ENCODE results near the gene MPP7. TPM values are rescaled to one million over a fixed set of nuclear protein-coding genes. Genes with fewer than 3 reads are reported as not detected.

MPP7 gene
- total RNA-seq, 1 donor from 2014 or later: 19.0 TPM

DNA sequence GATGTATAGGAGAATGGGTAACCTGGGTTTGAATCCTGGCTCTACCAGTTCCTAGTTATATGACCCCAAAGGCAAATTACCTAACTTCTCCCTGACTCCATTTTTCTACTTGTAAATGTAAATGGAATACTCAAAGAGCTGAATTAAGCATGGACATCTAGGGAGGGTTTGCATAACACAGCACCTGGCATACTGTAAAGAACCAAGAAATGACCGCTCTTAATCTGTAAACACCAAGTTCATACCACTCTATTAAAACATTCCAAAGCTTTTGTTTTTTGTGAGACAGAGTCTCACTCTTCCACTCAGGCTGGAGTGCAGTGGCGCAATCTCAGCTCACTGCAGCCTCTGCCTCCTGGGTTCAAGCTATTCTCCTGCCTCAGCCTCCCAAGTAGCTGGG lies 19.6 kb downstream of the MPP7 start:
- no peaks in the 10 kb centered on the region for H3K27me3 Mint-ChIP-seq (ENCODE audit: unreplicated experiment)
- H3K4me3 Mint-ChIP-seq (ENCODE audit: unreplicated experiment): peak overlapping the region; percentile 6

DNA sequence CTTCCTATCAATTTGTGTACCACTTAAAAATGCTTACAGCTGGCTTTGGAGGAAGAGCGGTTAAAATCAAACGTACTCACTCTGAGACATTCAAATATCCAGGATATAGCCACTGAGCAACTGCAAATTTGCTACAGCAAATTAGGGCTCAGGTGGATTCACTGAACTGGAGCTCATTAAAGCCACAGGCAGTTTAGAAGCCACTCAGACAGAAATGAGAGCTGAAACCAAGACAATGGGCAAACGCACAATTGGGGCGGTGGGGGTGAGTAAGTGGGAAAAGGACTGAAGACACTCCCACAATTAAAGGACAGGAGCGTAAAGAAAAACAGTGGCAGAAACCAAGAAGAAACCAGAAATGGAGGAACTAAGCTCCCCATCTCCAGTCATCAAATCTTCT lies 20.5 kb downstream of the MPP7 start:
- H3K36me3 Mint-ChIP-seq (ENCODE audit: unreplicated experiment): no peaks in the 10 kb centered on the region
- H3K9me3 Mint-ChIP-seq (ENCODE audit: unreplicated experiment): no peaks in the 10 kb centered on the region
- peaks cover 46% of the 10 kb centered on the region for H3K4me1 Mint-ChIP-seq (ENCODE audit: low read depth, unreplicated experiment)
- peak overlapping the region; percentile 57 for H3K4me3 Mint-ChIP-seq (ENCODE audit: unreplicated experiment)
- H3K27me3 Mint-ChIP-seq (ENCODE audit: unreplicated experiment): no peaks in the 10 kb centered on the region
- H3K27ac Mint-ChIP-seq (ENCODE audit: unreplicated experiment): peak overlapping the region; percentile 83
- TF ChIP-seq, protein P1, sequence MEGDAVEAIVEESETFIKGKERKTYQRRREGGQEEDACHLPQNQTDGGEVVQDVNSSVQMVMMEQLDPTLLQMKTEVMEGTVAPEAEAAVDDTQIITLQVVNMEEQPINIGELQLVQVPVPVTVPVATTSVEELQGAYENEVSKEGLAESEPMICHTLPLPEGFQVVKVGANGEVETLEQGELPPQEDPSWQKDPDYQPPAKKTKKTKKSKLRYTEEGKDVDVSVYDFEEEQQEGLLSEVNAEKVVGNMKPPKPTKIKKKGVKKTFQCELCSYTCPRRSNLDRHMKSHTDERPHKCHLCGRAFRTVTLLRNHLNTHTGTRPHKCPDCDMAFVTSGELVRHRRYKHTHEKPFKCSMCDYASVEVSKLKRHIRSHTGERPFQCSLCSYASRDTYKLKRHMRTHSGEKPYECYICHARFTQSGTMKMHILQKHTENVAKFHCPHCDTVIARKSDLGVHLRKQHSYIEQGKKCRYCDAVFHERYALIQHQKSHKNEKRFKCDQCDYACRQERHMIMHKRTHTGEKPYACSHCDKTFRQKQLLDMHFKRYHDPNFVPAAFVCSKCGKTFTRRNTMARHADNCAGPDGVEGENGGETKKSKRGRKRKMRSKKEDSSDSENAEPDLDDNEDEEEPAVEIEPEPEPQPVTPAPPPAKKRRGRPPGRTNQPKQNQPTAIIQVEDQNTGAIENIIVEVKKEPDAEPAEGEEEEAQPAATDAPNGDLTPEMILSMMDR (IDR thresholded peaks at IDR 0.05; ENCODE audit: partially characterized antibody, unreplicated experiment): no peak
- DNase-seq: no peak

More for the DNA sequence above, 19.6 kb downstream of the MPP7 start:
- Mint-ChIP-seq H3K9me3 (ENCODE audit: unreplicated experiment) (no peaks in the 10 kb centered on the region), H3K36me3 (ENCODE audit: unreplicated experiment) (no peaks in the 10 kb centered on the region), H3K27ac (ENCODE audit: unreplicated experiment) (no peak overlapping the region), H3K4me1 (ENCODE audit: low read depth, unreplicated experiment) (peaks cover 44% of the 10 kb centered on the region)
- DNase-seq: no peak
- TF ChIP-seq, protein P1 (IDR thresholded peaks at IDR 0.05; ENCODE audit: partially characterized antibody, unreplicated experiment): no peak

DNA sequence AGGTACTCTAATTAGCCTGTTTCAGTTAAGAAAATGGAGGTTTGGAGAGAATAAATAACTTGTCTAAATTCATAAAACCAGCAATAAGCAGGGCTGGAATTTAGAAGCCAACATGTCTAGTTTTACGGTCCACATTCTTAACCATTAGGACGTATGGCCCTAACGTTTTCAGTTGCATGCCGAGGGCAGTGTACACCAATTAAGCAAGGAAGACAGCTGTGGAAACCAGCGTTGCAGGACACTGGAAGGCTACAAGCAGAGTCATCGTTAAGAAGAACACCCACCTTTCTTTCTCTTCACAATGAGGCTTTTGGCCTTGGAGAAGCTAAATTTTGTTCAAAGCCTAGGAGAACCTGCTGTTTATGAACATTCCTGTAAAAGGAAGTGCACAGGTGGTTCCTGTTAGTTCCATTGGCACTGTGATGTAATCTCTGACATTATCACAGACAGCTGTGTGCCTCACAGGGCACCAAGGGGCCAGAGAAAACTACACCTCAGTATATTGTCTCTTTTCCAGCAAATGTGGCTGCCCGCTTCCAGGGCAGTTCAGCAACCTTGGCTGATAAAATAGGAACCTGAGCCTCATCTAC lies 21.0 kb downstream of the MPP7 start:
- Mint-ChIP-seq H3K4me3 (ENCODE audit: unreplicated experiment) (peak overlapping the region; percentile 57), H3K27me3 (ENCODE audit: unreplicated experiment) (no peaks in the 10 kb centered on the region), H3K27ac (ENCODE audit: unreplicated experiment) (peak overlapping the region; percentile 83), H3K36me3 (ENCODE audit: unreplicated experiment) (no peaks in the 10 kb centered on the region), H3K9me3 (ENCODE audit: unreplicated experiment) (no peaks in the 10 kb centered on the region), H3K4me1 (ENCODE audit: low read depth, unreplicated experiment) (peaks cover 43% of the 10 kb centered on the region)
- DNase-seq: no peak
- TF ChIP-seq, protein P1 (IDR thresholded peaks at IDR 0.05; ENCODE audit: partially characterized antibody, unreplicated experiment): no peak

DNA sequence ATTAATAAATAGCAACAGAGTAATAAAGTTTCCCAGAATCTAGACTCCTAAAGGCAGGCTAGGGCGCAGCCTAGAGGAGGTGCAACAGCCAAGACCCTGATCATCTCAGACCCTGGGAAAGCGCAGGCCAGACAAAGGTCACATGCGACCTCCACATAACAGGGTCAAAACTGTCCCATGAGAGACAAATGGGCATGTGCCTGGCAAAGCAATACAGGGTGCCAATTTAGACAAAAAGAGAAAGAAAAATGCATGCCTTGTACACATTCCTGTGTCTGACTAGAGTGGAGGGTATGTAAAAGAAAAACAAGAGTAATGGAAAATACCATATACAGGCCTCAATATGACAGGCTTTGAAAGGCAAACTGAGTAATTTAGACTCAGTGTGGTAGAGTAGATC lies 22.2 kb downstream of the MPP7 start:
- TF ChIP-seq, protein P1 (IDR thresholded peaks at IDR 0.05; ENCODE audit: partially characterized antibody, unreplicated experiment): no peak
- H3K27ac Mint-ChIP-seq (ENCODE audit: unreplicated experiment): no peak overlapping the region
- H3K4me3 Mint-ChIP-seq (ENCODE audit: unreplicated experiment): no peak overlapping the region
- no peaks in the 10 kb centered on the region for H3K27me3 Mint-ChIP-seq (ENCODE audit: unreplicated experiment)
- no peaks in the 10 kb centered on the region for H3K36me3 Mint-ChIP-seq (ENCODE audit: unreplicated experiment)
- H3K9me3 Mint-ChIP-seq (ENCODE audit: unreplicated experiment): no peaks in the 10 kb centered on the region
- no peak for DNase-seq
- peaks cover 42% of the 10 kb centered on the region for H3K4me1 Mint-ChIP-seq (ENCODE audit: low read depth, unreplicated experiment)

DNA sequence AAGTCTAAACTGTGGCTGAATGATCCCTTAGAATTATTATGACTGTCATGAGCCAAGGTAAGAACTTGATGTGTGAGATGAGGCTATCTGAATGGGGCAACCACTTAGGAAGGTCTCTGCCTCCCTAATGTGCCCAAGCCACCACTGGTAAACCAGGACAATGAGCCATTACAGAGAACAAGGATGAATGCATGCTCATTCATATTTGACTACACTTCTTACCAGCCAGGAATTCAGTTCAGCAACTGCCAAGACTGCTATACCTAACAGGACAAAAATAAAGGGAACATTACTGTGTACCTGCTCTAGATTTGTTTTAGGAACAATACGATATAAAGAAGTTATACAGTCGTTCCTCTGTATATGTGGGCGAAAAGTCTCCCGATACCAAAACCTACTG lies 23.0 kb downstream of the MPP7 start:
- H3K36me3 Mint-ChIP-seq (ENCODE audit: unreplicated experiment): no peaks in the 10 kb centered on the region
- TF ChIP-seq, protein P1 (IDR thresholded peaks at IDR 0.05; ENCODE audit: partially characterized antibody, unreplicated experiment): no peak
- DNase-seq: no peak

More for the DNA sequence above, 23.0 kb downstream of the MPP7 start:
- no peaks in the 10 kb centered on the region for H3K27me3 Mint-ChIP-seq (ENCODE audit: unreplicated experiment)
- peaks cover 42% of the 10 kb centered on the region for H3K4me1 Mint-ChIP-seq (ENCODE audit: low read depth, unreplicated experiment)
- no peaks in the 10 kb centered on the region for H3K9me3 Mint-ChIP-seq (ENCODE audit: unreplicated experiment)
- no peak overlapping the region for H3K4me3 Mint-ChIP-seq (ENCODE audit: unreplicated experiment)
- no peak overlapping the region for H3K27ac Mint-ChIP-seq (ENCODE audit: unreplicated experiment)
